Right atrium auricular region (tissue), 2 donors: ENCODE measurements around the gene PLP1. TPM values are rescaled to one million over a fixed set of nuclear protein-coding genes. Genes with fewer than 3 reads are reported as not detected.

Experiments used
- DNase-seq: peaks from one replicate; pipeline ENCODE4 v3.0.0-alpha.2; 2019; ENCODE audit warnings: low spot score
- H3K27ac ChIP-seq, 2 donors: fragments of 200-600 bp; sonication (generic); 1 replicate in 1 of 2; 2 replicates in 1 of 2; pipeline ENCODE4 v1.5.1; 2016 to 2019
- H3K27me3 ChIP-seq, 2 donors: fragments of 200-600 bp; sonication (generic); one replicate each; pipeline versions ENCODE4 v1.5.1 to v1.6.0; 2017 to 2019
- H3K36me3 ChIP-seq: fragments of 200-600 bp; sonication (generic); one replicate; pipeline ENCODE4 v1.5.1; 2016
- H3K4me1 ChIP-seq, 2 donors: fragments of 200-600 bp; sonication (generic); one replicate each; pipeline versions ENCODE4 v1.5.1 to v1.6.0; 2017 to 2019
- H3K4me3 ChIP-seq, 2 donors: fragments of 200-600 bp; sonication (generic); 1 replicate in 1 of 2; 2 replicates in 1 of 2; pipeline ENCODE4 v1.5.1; 2017 to 2019; ENCODE audit warnings: mild to moderate bottlenecking in 1 of 2, moderate library complexity in 1 of 2
- H3K9me3 ChIP-seq, 2 donors: fragments of 200-600 bp; sonication (generic); one replicate each; pipeline ENCODE4 v1.5.1; 2019
- total RNA-seq, 2 donors: library from RNA; depleted of rRNA; stranded (reverse); fragments of >200 nt; gene quantifications; one replicate each; pipeline ENCODE4 v1.1.0, GENCODE V29; 2016
- TF ChIP-seq, protein P1 (sequence below), 2 donors: fragments of 200-600 bp; sonication (generic); IDR thresholded peaks; one replicate each; pipeline ENCODE4 v1.5.1; 2019; ENCODE audit warnings: antibody characterized with exemption in 2 of 2

PLP1 gene, protein sequence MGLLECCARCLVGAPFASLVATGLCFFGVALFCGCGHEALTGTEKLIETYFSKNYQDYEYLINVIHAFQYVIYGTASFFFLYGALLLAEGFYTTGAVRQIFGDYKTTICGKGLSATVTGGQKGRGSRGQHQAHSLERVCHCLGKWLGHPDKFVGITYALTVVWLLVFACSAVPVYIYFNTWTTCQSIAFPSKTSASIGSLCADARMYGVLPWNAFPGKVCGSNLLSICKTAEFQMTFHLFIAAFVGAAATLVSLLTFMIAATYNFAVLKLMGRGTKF
- total RNA-seq, result 10 to 100 TPM; 10.6 to 11.9 TPM

DNA sequence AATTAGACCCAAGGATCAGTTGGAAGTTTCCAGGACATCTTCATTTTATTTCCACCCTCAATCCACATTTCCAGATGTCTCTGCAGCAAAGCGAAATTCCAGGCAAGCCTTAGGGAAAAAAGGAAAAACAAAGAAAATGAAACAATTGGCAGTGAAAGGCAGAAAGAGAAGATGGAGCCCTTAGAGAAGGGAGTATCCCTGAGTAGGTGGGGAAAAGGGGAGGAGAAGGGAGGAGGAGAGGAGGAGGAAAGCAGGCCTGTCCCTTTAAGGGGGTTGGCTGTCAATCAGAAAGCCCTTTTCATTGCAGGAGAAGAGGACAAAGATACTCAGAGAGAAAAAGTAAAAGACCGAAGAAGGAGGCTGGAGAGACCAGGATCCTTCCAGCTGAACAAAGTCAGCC is at the start of gene PLP1:
PLP1 (plus strand) TSS at position 295 of the 400 bp plus-strand sequence. CDS start 156 bp downstream, outside the sequence.
- Histone ChIP-seq H3K36me3 (no peaks in the 10 kb centered on the region), H3K9me3 (no peaks in the 10 kb centered on the region), H3K4me1 (no peaks in the 10 kb centered on the region), H3K27ac (no peak within 1 kb of the TSS), H3K4me3 (peak within 1 kb of the TSS in 1 of 2 donors; percentile 4), H3K27me3 (no peaks in the 10 kb centered on the region)
- DNase-seq, result no peak
- TF ChIP-seq, protein P1, sequence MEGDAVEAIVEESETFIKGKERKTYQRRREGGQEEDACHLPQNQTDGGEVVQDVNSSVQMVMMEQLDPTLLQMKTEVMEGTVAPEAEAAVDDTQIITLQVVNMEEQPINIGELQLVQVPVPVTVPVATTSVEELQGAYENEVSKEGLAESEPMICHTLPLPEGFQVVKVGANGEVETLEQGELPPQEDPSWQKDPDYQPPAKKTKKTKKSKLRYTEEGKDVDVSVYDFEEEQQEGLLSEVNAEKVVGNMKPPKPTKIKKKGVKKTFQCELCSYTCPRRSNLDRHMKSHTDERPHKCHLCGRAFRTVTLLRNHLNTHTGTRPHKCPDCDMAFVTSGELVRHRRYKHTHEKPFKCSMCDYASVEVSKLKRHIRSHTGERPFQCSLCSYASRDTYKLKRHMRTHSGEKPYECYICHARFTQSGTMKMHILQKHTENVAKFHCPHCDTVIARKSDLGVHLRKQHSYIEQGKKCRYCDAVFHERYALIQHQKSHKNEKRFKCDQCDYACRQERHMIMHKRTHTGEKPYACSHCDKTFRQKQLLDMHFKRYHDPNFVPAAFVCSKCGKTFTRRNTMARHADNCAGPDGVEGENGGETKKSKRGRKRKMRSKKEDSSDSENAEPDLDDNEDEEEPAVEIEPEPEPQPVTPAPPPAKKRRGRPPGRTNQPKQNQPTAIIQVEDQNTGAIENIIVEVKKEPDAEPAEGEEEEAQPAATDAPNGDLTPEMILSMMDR (IDR thresholded peaks at IDR 0.05), result no peak

DNA sequence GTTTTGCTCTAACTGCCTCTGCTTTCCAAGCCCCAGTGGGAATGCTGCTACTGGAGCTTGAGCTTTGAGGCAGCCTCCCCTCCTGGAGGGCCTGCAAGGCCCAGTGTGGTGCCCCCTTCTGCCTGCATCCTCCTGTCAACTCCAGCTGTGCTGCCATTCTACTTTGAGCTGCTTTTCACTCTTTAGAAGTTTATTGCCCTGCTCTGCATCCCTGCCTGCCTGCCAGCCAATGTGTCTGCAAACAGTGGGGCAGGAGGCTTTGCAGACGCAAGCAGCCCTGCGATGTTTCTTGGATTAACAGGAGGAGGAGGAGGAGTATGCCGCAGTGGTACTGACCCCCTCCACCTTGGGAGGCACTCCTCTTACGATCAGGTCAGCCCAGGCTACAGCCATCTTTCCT is 49.5 kb upstream of the PLP1 start:
- Histone ChIP-seq H3K27me3 (no peaks in the 10 kb centered on the region), H3K9me3 (no peaks in the 10 kb centered on the region), H3K4me1 (peaks cover 0 to 6% of the 10 kb centered on the region in 2 donors), H3K4me3 (no peak overlapping the region), H3K36me3 (no peaks in the 10 kb centered on the region), H3K27ac (no peak overlapping the region)
- DNase-seq, result no peak
- TF ChIP-seq, protein P1 (IDR thresholded peaks at IDR 0.05), result no peak

DNA sequence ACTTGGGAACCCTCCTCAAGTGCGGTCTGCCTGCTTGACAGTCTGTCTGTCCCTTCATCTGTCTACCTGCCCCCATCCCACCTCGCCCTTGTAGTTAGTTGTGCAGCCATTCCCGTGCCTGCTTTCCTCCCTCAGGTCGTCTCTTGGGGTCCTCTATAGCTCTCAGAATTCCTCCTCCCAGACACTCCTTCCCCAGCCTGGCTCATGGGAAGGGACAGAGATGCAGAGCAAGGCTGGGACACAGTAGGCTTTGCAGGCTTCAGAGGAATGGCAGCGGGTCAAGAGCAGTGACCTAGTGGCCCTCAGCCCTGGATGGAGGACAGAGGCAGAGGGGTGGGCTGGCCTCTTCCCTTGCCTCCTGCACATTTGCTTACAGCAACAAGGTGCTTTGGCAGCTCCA is 47.6 kb upstream of the PLP1 start:
- H3K27me3 ChIP-seq, result no peaks in the 10 kb centered on the region
- no peaks in the 10 kb centered on the region for H3K36me3 ChIP-seq
- H3K4me3 ChIP-seq, result no peak overlapping the region
- no peaks in the 10 kb centered on the region for H3K9me3 ChIP-seq
- TF ChIP-seq, protein P1 (IDR thresholded peaks at IDR 0.05), result no peak
- no peak for DNase-seq
- peaks cover 0 to 6% of the 10 kb centered on the region in 2 donors for H3K4me1 ChIP-seq
- no peak overlapping the region for H3K27ac ChIP-seq

DNA sequence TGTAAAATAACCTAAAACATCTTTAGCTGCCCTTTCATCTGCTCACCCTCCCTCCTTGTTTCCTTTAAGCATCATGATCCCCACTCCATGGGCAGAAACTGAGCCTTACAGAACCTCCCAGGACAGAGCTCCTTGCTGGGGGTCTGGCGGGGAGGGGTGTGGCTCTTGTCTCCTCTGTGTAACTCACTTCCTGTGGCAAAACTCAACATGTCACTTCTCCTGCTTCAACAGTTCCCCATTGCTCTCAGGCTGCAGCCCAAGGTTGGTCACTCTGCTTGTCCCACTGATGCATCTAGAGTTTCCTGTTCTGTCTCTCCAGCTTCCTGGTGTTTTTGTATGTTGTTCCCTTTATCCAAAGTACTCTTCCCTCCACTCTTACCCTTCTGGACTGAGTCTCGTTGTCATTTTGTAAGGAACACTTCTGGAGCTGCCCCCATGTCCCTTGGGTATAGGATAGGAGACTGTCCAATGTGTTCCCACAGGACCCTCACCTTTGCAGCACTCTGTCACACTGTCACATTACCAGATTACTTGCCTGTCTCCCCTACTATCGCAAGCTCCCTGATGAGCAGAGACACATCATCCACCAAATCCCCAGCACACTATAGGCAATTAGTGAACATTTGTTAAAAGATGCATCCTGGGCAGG is 46.4 kb upstream of the PLP1 start:
- H3K36me3 ChIP-seq, result no peaks in the 10 kb centered on the region
- H3K4me3 ChIP-seq, result no peak overlapping the region
- no peaks in the 10 kb centered on the region for H3K9me3 ChIP-seq
- TF ChIP-seq, protein P1 (IDR thresholded peaks at IDR 0.05), result no peak
- DNase-seq, result no peak
- H3K27me3 ChIP-seq, result no peaks in the 10 kb centered on the region
- peaks cover 0 to 6% of the 10 kb centered on the region in 2 donors for H3K4me1 ChIP-seq
- H3K27ac ChIP-seq, result peak overlapping the region; percentile 32 to 40

DNA sequence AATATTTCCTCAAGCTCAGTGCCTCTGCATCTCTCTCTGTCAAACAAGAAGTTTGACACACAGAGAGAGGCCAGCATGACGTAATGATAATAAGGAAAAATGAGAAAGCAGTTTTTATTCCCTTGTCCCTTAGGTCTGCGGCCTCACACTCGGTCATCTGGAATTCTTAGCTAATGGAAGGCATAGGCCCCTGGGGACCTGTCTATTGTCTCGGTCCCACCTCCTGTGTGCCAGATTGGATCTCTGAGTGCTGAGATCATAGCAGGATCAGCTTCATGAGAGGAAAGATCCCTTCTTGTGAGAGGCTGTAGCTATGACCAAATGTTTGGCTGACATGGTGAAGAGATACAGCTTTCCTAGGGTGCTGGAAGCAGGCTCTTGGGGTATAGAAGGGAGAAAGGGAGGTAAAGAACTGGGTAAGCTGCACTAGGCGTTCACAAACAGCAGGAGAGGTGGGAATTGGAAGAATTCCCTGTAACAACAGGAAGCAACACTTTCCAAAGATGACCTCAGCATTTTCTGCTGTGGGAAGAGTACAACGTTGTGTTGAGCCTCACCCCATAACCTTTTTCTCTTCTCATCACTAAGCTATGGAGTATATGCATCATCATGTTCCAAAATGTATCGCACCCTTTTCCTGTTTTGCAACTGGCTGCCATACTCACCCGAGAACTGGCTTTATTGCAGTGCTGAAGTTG is 45.7 kb upstream of the PLP1 start:
- DNase-seq, result peak; percentile 61
- no peak overlapping the region for H3K4me3 ChIP-seq
- H3K9me3 ChIP-seq, result no peaks in the 10 kb centered on the region
- no peaks in the 10 kb centered on the region for H3K36me3 ChIP-seq
- peaks cover 0 to 6% of the 10 kb centered on the region in 2 donors for H3K4me1 ChIP-seq
- H3K27ac ChIP-seq, result peak overlapping the region; percentile 32 to 40
- TF ChIP-seq, protein P1 (IDR thresholded peaks at IDR 0.05), result no peak
- no peaks in the 10 kb centered on the region for H3K27me3 ChIP-seq
